ENCODE results near the gene DPP3. TPM values are rescaled to one million over a fixed set of nuclear protein-coding genes. Genes with fewer than 3 reads are reported as not detected.

DPP3 gene
- polyA plus RNA-seq, 1 of the 3 experiments (the other 2 are of a cell fraction), result 70.6 TPM

DNA sequence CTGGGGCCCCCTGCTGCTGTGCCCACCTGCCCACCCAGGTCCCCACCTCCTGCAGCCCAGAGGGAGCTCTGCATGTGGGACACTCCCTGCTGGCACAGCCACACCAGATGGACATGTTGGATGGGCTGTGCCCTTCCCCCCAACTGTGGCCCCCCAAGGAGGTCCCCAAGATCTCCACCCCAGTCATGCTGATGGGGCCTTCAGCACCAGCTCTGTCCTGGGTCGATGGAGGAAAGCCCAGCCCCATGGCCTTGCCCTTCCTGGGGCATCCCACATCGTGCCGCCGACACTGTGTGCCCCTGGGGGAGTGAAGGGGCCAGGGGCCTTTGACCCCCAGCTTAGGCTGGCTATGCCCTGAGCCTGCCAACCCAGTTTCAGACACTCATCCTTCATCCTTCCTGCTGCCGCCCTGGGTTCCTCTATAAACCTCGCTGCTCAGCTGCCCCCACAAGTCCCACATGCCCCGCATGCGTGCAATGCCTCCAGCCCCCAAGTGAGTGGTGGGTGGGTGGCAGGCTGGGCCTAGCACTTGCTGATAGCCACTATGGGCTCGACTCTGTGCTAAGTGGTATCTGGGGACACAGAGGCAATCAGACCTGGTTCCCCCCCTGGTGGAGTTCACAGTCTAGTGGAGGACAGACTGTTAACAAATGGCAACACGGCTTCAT is 3.9 kb upstream of the DPP3 start:
- Histone ChIP-seq H3K9me2 (no peaks in the 10 kb centered on the region), H3K4me3 (ENCODE audit: low read depth in 2 of 2, low read length in 1 of 2) (no peak overlapping the region), H3K4me2 (no peak overlapping the region), H3K27ac (ENCODE audit: low read depth in 2 of 2, low read length in 1 of 2) (no peak overlapping the region; a peak in 1 of 4 replicates), H2AFZ (ENCODE audit: low read depth) (no peak overlapping the region), H3K36me3 (replicated peaks in 1 of 2; ENCODE audit: control insufficient read depth in 1 of 2, insufficient read depth in 2 of 2, low read length in 1 of 2) (peaks cover 6 to 23% of the 10 kb centered on the region in 2 experiments), H3K79me2 (ENCODE audit: insufficient read depth) (peaks cover 17% of the 10 kb centered on the region; the same call in 1 of the 2 replicates), H3K9ac (no peak overlapping the region), H3K4me1 (ENCODE audit: control insufficient read depth in 1 of 2, insufficient read depth in 2 of 2, low read depth in 1 of 2, low read length in 1 of 2) (peaks cover 0 to 15% of the 10 kb centered on the region in 2 experiments; a peak in 2 of 4 replicates), H4K20me1 (ENCODE audit: insufficient read depth) (no peaks in the 10 kb centered on the region), H3K27me3 (ENCODE audit: insufficient read depth) (no peaks in the 10 kb centered on the region), H3F3A (replicated peaks; ENCODE audit: insufficient read depth) (no peaks in the 10 kb centered on the region), H3K9me3 (no peaks in the 10 kb centered on the region)
- TF ChIP-seq TEAD4 (IDR thresholded peaks at IDR 0.05; ENCODE audit: borderline replicate concordance, insufficient read depth), result no peak
- TF ChIP-seq ELF1 (IDR thresholded peaks at IDR 0.05), result no peak
- TF ChIP-seq SIN3A (IDR thresholded peaks at IDR 0.05; ENCODE audit: borderline replicate concordance, low read depth, low read length), result no peak
- TF ChIP-seq FOSL2 (IDR thresholded peaks at IDR 0.05; ENCODE audit: borderline replicate concordance, low read depth), result no peak
- no peak for TF ChIP-seq MEF2A (IDR thresholded peaks at IDR 0.05; ENCODE audit: borderline replicate concordance, low read depth)
- TF ChIP-seq GATA2 (CRISPR knock-in tag; IDR thresholded peaks at IDR 0.05), result no peak
- TF ChIP-seq TCF12 (IDR thresholded peaks at IDR 0.05), result no peak
- no peak for TF ChIP-seq CTCF (IDR thresholded peaks at IDR 0.05)
- no peak for TF ChIP-seq FOXM1 (IDR thresholded peaks at IDR 0.05; ENCODE audit: low read depth)
- TF ChIP-seq RFX5 (IDR thresholded peaks at IDR 0.05; ENCODE audit: low read length), result no peak
- TF ChIP-seq, protein P1, sequence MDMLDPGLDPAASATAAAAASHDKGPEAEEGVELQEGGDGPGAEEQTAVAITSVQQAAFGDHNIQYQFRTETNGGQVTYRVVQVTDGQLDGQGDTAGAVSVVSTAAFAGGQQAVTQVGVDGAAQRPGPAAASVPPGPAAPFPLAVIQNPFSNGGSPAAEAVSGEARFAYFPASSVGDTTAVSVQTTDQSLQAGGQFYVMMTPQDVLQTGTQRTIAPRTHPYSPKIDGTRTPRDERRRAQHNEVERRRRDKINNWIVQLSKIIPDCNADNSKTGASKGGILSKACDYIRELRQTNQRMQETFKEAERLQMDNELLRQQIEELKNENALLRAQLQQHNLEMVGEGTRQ (IDR thresholded peaks at IDR 0.05; ENCODE audit: borderline replicate concordance, low read depth, low read length), result no peak
- TF ChIP-seq NRF1 (IDR thresholded peaks at IDR 0.05; ENCODE audit: low read depth, low read length), result no peak
- no peak for TF ChIP-seq RXRA (IDR thresholded peaks at IDR 0.05; ENCODE audit: borderline replicate concordance, low read depth)
- TF ChIP-seq MAX (IDR thresholded peaks at IDR 0.05; ENCODE audit: low read depth), result no peak
- no peak for TF ChIP-seq GABPA (IDR thresholded peaks at IDR 0.05; ENCODE audit: low read depth)
- POLR2A ChIA-PET, result no interaction called here
- 91% methylated on average over 5 of the region's 10 CpGs for WGBS (ENCODE audit: low lambda C conversion rate)
- DNase-seq, result no peak
- CTCF ChIA-PET, result interaction anchor here (0.6 to 1.3 kb wide), 4 partner anchors 38 to 90 kb away, joined by 3 to 4 read pairs (median 3); partner anchors contain the start of gene MRPL11

- H3K27ac ChIP-seq (ENCODE audit: low read depth in 2 of 2, low read length in 1 of 2), result no peak overlapping the region
- H3F3A ChIP-seq (replicated peaks; ENCODE audit: insufficient read depth), result no peaks in the 10 kb centered on the region
- H3K36me3 ChIP-seq (replicated peaks in 1 of 2; ENCODE audit: control insufficient read depth in 1 of 2, insufficient read depth in 2 of 2, low read length in 1 of 2), result peaks cover 6 to 23% of the 10 kb centered on the region in 2 experiments
- DNase-seq, result peak; percentile 64
- no peaks in the 10 kb centered on the region for H3K27me3 ChIP-seq (ENCODE audit: insufficient read depth)
- ChIA-PET POLR2A (no interaction called here), CTCF (interaction anchor here (1.3 kb wide), 2 partner anchors 48 to 91 kb away, joined by 3 read pairs; no protein-coding TSS in a partner anchor)
- 88% methylated on average over 9 of the region's 9 CpGs for WGBS (ENCODE audit: low lambda C conversion rate)
- H3K9me3 ChIP-seq, result no peaks in the 10 kb centered on the region
- peaks cover 17% of the 10 kb centered on the region; the same call in 1 of the 2 replicates for H3K79me2 ChIP-seq (ENCODE audit: insufficient read depth)
- no peak overlapping the region for H3K4me3 ChIP-seq (ENCODE audit: low read depth in 2 of 2, low read length in 1 of 2)
- H2AFZ ChIP-seq (ENCODE audit: low read depth), result no peak overlapping the region
- H4K20me1 ChIP-seq (ENCODE audit: insufficient read depth), result no peaks in the 10 kb centered on the region
- H3K9me2 ChIP-seq, result no peaks in the 10 kb centered on the region
- no peak overlapping the region for H3K4me2 ChIP-seq
- H3K9ac ChIP-seq, result no peak overlapping the region
- peaks cover 0 to 15% of the 10 kb centered on the region in 2 experiments; a peak in 2 of 4 replicates for H3K4me1 ChIP-seq (ENCODE audit: control insufficient read depth in 1 of 2, insufficient read depth in 2 of 2, low read depth in 1 of 2, low read length in 1 of 2)
- TF ChIP-seq, protein P2, sequence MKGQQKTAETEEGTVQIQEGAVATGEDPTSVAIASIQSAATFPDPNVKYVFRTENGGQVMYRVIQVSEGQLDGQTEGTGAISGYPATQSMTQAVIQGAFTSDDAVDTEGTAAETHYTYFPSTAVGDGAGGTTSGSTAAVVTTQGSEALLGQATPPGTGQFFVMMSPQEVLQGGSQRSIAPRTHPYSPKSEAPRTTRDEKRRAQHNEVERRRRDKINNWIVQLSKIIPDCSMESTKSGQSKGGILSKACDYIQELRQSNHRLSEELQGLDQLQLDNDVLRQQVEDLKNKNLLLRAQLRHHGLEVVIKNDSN (IDR thresholded peaks at IDR 0.05; ENCODE audit: borderline replicate concordance, low read depth), result peak; percentile 42; the same call in 1 of the 2 replicates
- TF ChIP-seq, protein P3, sequence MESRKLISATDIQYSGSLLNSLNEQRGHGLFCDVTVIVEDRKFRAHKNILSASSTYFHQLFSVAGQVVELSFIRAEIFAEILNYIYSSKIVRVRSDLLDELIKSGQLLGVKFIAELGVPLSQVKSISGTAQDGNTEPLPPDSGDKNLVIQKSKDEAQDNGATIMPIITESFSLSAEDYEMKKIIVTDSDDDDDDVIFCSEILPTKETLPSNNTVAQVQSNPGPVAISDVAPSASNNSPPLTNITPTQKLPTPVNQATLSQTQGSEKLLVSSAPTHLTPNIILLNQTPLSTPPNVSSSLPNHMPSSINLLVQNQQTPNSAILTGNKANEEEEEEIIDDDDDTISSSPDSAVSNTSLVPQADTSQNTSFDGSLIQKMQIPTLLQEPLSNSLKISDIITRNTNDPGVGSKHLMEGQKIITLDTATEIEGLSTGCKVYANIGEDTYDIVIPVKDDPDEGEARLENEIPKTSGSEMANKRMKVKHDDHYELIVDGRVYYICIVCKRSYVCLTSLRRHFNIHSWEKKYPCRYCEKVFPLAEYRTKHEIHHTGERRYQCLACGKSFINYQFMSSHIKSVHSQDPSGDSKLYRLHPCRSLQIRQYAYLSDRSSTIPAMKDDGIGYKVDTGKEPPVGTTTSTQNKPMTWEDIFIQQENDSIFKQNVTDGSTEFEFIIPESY (IDR thresholded peaks at IDR 0.05; ENCODE audit: borderline replicate concordance, low read depth), result no peak
- TF ChIP-seq RXRA (IDR thresholded peaks at IDR 0.05; ENCODE audit: borderline replicate concordance, low read depth) (no peak), POLR2AphosphoS5 (IDR thresholded peaks at IDR 0.05; ENCODE audit: low read depth, low read length) (no peak), JUND (IDR thresholded peaks at IDR 0.05) (no peak)
These were observed 3.4 kb upstream of the DPP3 start for GRCh38 chr11:66476841-66477251.
